Adrenal gland (tissue), 12 donors: ENCODE results near the gene DMRTC2. TPM values are rescaled to one million over a fixed set of nuclear protein-coding genes. Genes with fewer than 3 reads are reported as not detected.

ENCODE experiments used
- DNase-seq, 7 donors: peaks; one replicate each; pipeline ENCODE4 v3.0.0-alpha.2; 2019 to 2020
- H3K27ac ChIP-seq, 5 donors: fragments of 200-600 bp; sonication (generic) in 4 of 5; 1 replicate in 3 of 5; 2 replicates in 2 of 5; pipeline versions ENCODE4 v1.5.1 to v1.8.0; 2016 to 2020; ENCODE audit warnings: mild to moderate bottlenecking in 1 of 5
- H3K27me3 ChIP-seq: fragments of 200-600 bp; 2 replicates; pipeline ENCODE4 v1.8.0; 2021
- H3K36me3 ChIP-seq, 2 donors: fragments of 200-600 bp; replicated peaks in 1 of 2; 1 replicate in 1 of 2; 2 replicates in 1 of 2; pipeline versions ENCODE4 v1.5.1 to v1.8.0; 2018 to 2022
- H3K4me1 ChIP-seq, 2 donors: fragments of 200-600 bp; replicated peaks in 1 of 2; 1 replicate in 1 of 2; 2 replicates in 1 of 2; pipeline versions ENCODE4 v1.5.1 to v1.8.0; 2018 to 2021
- H3K4me3 ChIP-seq, 4 donors: fragments of 200-600 bp; sonication (generic) in 3 of 4; one replicate each; pipeline ENCODE4 v1.5.1; 2016 to 2018
- H3K9me3 ChIP-seq, 3 donors: fragments of 200-600 bp; sonication (generic) in 1 of 3; replicated peaks in 1 of 3; 1 replicate in 2 of 3; 2 replicates in 1 of 3; pipeline versions ENCODE4 v1.5.1 to v1.8.0; 2016 to 2021
- CTCF ChIP-seq, 6 experiments: fragments of 450-650 bp in 4 of 6; fragments of 200-600 bp in 2 of 6; sonication (generic) in 1 of 6; IDR thresholded peaks; 1 replicate in 5 of 6; 2 replicates in 1 of 6; pipeline versions ENCODE4 v1.5.1 to v1.8.0; 2016 to 2021; ENCODE audit warnings: antibody characterized with exemption in 6 of 6, mild to moderate bottlenecking in 2 of 6, moderate library complexity in 1 of 6
- POLR2A ChIP-seq, 2 donors: fragments of 450-650 bp; IDR thresholded peaks; one replicate each; pipeline ENCODE4 v1.6.1; 2017; ENCODE audit warnings: antibody characterized with exemption in 2 of 2, mild to moderate bottlenecking in 2 of 2, moderate library complexity in 1 of 2
- WGBS, 4 donors: extraction: QIAGEN DNeasy Blood & Tissue Kit in 2 of 4; methylation state at CpG; one replicate each; pipeline versions ENCODE4 v1.1.5 to v1.1.7; 2013 to 2017; 5-methylcytosine and 5-hydroxymethylcytosine counted together
- intact Hi-C, 2 donors: fragments of 100-400 bp; cut with DNase I; formaldehyde crosslinking; loops; one replicate each; pipeline versions ENCODE4 v1.14.1 to v1.15.0; 2022 to 2023
- polyA plus RNA-seq, 3 donors: library from polyadenylated mRNA; stranded (reverse); fragments of 200-250 nt in 2 of 3; fragments of 350-450 nt in 1 of 3; fragmentation: Illumina TruSeq in 1 of 3; extraction: RNeasy Lipid Tissue Mini Kit (QIAGEN cat#74804) in 1 of 3; gene quantifications; one replicate each; pipeline ENCODE4 v1.2.3, GENCODE V29; 2013 to 2014
- total RNA-seq, 9 donors: library from RNA; depleted of rRNA in 4 of 9; stranded (reverse); fragments of >200 nt in 4 of 9; fragments of 120-200 nt in 1 of 9; fragmentation: NEBNext Ultra II Directional in 1 of 9; extraction: Animal tissue kit (Norgen Biotek cat#: 25700) in 1 of 9; gene quantifications; one replicate each; pipeline versions ENCODE4 v1.1.0 to v1.2.4, GENCODE V29; 2013 to 2023
- donor health status: healthy with polysubstance abuse.
- donor health status: Bipolar disorder and iron deficiency.
- donor health status: DM: yes; HTN: yes; CAD: no.
- donor health status: DM: no; HTN: no; CAD: no.
- donor health status: DM: no; HTN: no; CAD: no.
- donor health status: DM: yes; HTN: yes; CAD: no.

Gene DMRTC2
- total and polyA plus RNA-seq, 12 donors: not detected

GRCh38 chr19:41864374-41864773, 19.5 kb downstream of the DMRTC2 start:
- peaks cover 9 to 36% of the 10 kb centered on the region in 2 donors for H3K4me1 ChIP-seq
- no peaks in the 10 kb centered on the region for H3K27me3 ChIP-seq
- TF ChIP-seq POLR2A (IDR thresholded peaks at IDR 0.05) (no peak), CTCF (IDR thresholded peaks at IDR 0.05) (no peak)
- H3K4me3 ChIP-seq: no peak overlapping the region
- no peak overlapping the region for H3K27ac ChIP-seq
- no peak for DNase-seq
- H3K36me3 ChIP-seq: peaks cover 0 to 82% of the 10 kb centered on the region in 2 donors
- no peaks in the 10 kb centered on the region for H3K9me3 ChIP-seq
- WGBS, 4 donors: 75 to 82% (median 80%) methylated on average over 4 to 5 of the region's 5 CpGs
- intact Hi-C loops: no loop called here

- H3K9me3 ChIP-seq: no peaks in the 10 kb centered on the region
- H3K36me3 ChIP-seq: peaks cover 0 to 98% of the 10 kb centered on the region in 2 donors
- intact Hi-C loops: no loop called here
- H3K27me3 ChIP-seq: no peaks in the 10 kb centered on the region
- H3K4me3 ChIP-seq: no peak overlapping the region
- DNase-seq: no peak
- H3K27ac ChIP-seq: no peak overlapping the region
- TF ChIP-seq POLR2A (IDR thresholded peaks at IDR 0.05) (no peak), CTCF (IDR thresholded peaks at IDR 0.05) (no peak)
- H3K4me1 ChIP-seq: peaks cover 5 to 30% of the 10 kb centered on the region in 2 donors
- WGBS, 4 donors: 92 to 97% (median 93%) methylated on average over 3 of the region's 3 CpGs
These were observed 21.4 kb downstream of the DMRTC2 start for GRCh38 chr19:41866284-41866683.

GRCh38 chr19:41868120-41868988, 23.5 kb downstream of the DMRTC2 start:
- Histone ChIP-seq H3K4me3 (no peak overlapping the region), H3K27me3 (no peaks in the 10 kb centered on the region), H3K36me3 (peaks cover 0 to 86% of the 10 kb centered on the region in 2 donors), H3K27ac (peak overlapping the region in 1 of 5 donors; percentile 10), H3K9me3 (no peaks in the 10 kb centered on the region), H3K4me1 (peaks cover 0 to 9% of the 10 kb centered on the region in 2 donors)
- DNase-seq: no peak
- intact Hi-C loops: no loop called here
- 83 to 94% (median 84%) methylated on average over 8 to 10 of the region's 10 CpGs for WGBS, 4 donors
- TF ChIP-seq CTCF (IDR thresholded peaks at IDR 0.05): no peak
- no peak for TF ChIP-seq POLR2A (IDR thresholded peaks at IDR 0.05)

GRCh38 chr19:41868989-41869300, 24.1 kb downstream of the DMRTC2 start:
- no peak for DNase-seq
- no peak overlapping the region for H3K27ac ChIP-seq
- no peak overlapping the region for H3K4me3 ChIP-seq
- TF ChIP-seq CTCF (IDR thresholded peaks at IDR 0.05) (no peak), POLR2A (IDR thresholded peaks at IDR 0.05) (no peak)
- H3K36me3 ChIP-seq: peaks cover 0 to 80% of the 10 kb centered on the region in 2 donors
- H3K27me3 ChIP-seq: no peaks in the 10 kb centered on the region
- H3K4me1 ChIP-seq: peaks cover 0 to 4% of the 10 kb centered on the region in 2 donors
- 81 to 86% (median 83%) methylated on average over 12 of the region's 12 CpGs for WGBS, 4 donors
- intact Hi-C loops: no loop called here
- no peaks in the 10 kb centered on the region for H3K9me3 ChIP-seq
